Upper lobe of left lung (tissue), 6 donors: ENCODE results near the gene SIDT2. TPM values are rescaled to one million over a fixed set of nuclear protein-coding genes. Genes with fewer than 3 reads are reported as not detected.

Experiments used
- ATAC-seq, 2 donors: fragments of 200-7000 bp; cut with Tn5 transposase; one replicate each; pipeline ENCODE4 v1.9.1; 2022; ENCODE audit warnings: mild to moderate bottlenecking in 2 of 2, moderate library complexity in 2 of 2; ENCODE audit not compliant: low FRiP score in 2 of 2
- DNase-seq, 2 donors: peaks; one replicate each; pipeline ENCODE4 v3.0.0-alpha.2; 2019 to 2020
- H3K27ac ChIP-seq, 4 donors: fragments of 200-600 bp; sonication (generic); one replicate each; pipeline ENCODE4 v1.5.1; 2016 to 2019
- H3K27me3 ChIP-seq, 4 donors: fragments of 200-600 bp; sonication (generic); one replicate each; pipeline ENCODE4 v1.5.1; 2017 to 2019
- H3K36me3 ChIP-seq, 4 donors: fragments of 200-600 bp; sonication (generic); one replicate each; pipeline ENCODE4 v1.5.1; 2016 to 2019
- H3K4me1 ChIP-seq, 4 donors: fragments of 200-600 bp; sonication (generic); one replicate each; pipeline ENCODE4 v1.5.1; 2018 to 2019
- H3K4me3 ChIP-seq, 4 donors: fragments of 200-600 bp; sonication (generic); one replicate each; pipeline ENCODE4 v1.5.1; 2017 to 2019; ENCODE audit warnings: mild to moderate bottlenecking in 2 of 4, moderate library complexity in 1 of 4
- H3K9me3 ChIP-seq, 4 donors: fragments of 200-600 bp; sonication (generic); one replicate each; pipeline ENCODE4 v1.5.1; 2018 to 2019
- CTCF ChIP-seq, 6 experiments: fragments of 450-650 bp in 4 of 6; fragments of 200-600 bp in 2 of 6; sonication (generic) in 2 of 6; IDR thresholded peaks; one replicate each; pipeline ENCODE4 v1.5.1; 2016 to 2019; ENCODE audit warnings: antibody characterized with exemption in 6 of 6
- EP300 ChIP-seq, 4 donors: sonication (generic); formaldehyde crosslinking; IDR thresholded peaks; one replicate each; pipeline ENCODE4 v1.5.1; 2017; ENCODE audit warnings: antibody characterized with exemption in 4 of 4, control low read depth in 2 of 4
- POLR2A ChIP-seq, 4 donors: fragments of 450-650 bp; IDR thresholded peaks; one replicate each; pipeline ENCODE4 v1.5.1; 2016 to 2017; ENCODE audit warnings: antibody characterized with exemption in 4 of 4, mild to moderate bottlenecking in 2 of 4
- POLR2AphosphoS5 ChIP-seq, 2 donors: sonication (generic); formaldehyde crosslinking; IDR thresholded peaks; one replicate each; pipeline ENCODE4 v1.5.1; 2017; ENCODE audit warnings: antibody characterized with exemption in 2 of 2
- WGBS, 2 donors: methylation state at CpG; one replicate each; pipeline ENCODE4 v1.1.5; 2017 to 2018; 5-methylcytosine and 5-hydroxymethylcytosine counted together
- total RNA-seq, 6 donors: library from RNA; depleted of rRNA in 4 of 6; stranded (reverse); fragments of >200 nt in 4 of 6; gene quantifications; one replicate each; pipeline versions ENCODE4 v1.1.0 to v1.2.1, GENCODE V29; 2016 to 2021
- donor health status: DM: no; HTN: no; CAD: no; lungs with moderate emphysema.
- donor health status: DM: no; HTN: yes; CAD: no; lungs with severe emphysema.

The SIDT2 gene
- total RNA-seq, 6 donors from 2014 or later: 62.8 to 287 (median 153) TPM

- H3K27ac ChIP-seq: no peak overlapping the region
- ATAC-seq (no peak), DNase-seq (no peak)
- 93 to 94% methylated on average over 11 of the region's 11 CpGs for WGBS, 2 donors
- H3K27me3 ChIP-seq: no peaks in the 10 kb centered on the region
- no peaks in the 10 kb centered on the region for H3K4me1 ChIP-seq
- no peak overlapping the region for H3K4me3 ChIP-seq
- H3K36me3 ChIP-seq: peaks cover 3 to 66% (median 31%) of the 10 kb centered on the region in 4 donors
- no peak for TF ChIP-seq POLR2AphosphoS5 (IDR thresholded peaks at IDR 0.05)
- TF ChIP-seq EP300 (IDR thresholded peaks at IDR 0.05): no peak
- TF ChIP-seq CTCF (IDR thresholded peaks at IDR 0.05): no peak
- no peak for TF ChIP-seq POLR2A (IDR thresholded peaks at IDR 0.05)
- no peaks in the 10 kb centered on the region for H3K9me3 ChIP-seq
Measured at GRCh38 chr11:117212697-117213355, 34.3 kb downstream of the SIDT2 start.

- H3K9me3 ChIP-seq: no peaks in the 10 kb centered on the region
- WGBS, 2 donors: 90% methylated on average over 7 of the region's 7 CpGs
- peaks cover 17 to 81% (median 48%) of the 10 kb centered on the region in 4 donors for H3K36me3 ChIP-seq
- no peak for TF ChIP-seq POLR2A (IDR thresholded peaks at IDR 0.05)
- TF ChIP-seq CTCF (IDR thresholded peaks at IDR 0.05): no peak
- TF ChIP-seq POLR2AphosphoS5 (IDR thresholded peaks at IDR 0.05): no peak
- no peak for TF ChIP-seq EP300 (IDR thresholded peaks at IDR 0.05)
- DNase-seq (no peak), ATAC-seq (no peak)
- H3K27me3 ChIP-seq: no peaks in the 10 kb centered on the region
- H3K27ac ChIP-seq: no peak overlapping the region
- H3K4me1 ChIP-seq: peaks cover 0 to 3% (median 0%) of the 10 kb centered on the region in 4 donors
- H3K4me3 ChIP-seq: no peak overlapping the region
Measured at GRCh38 chr11:117214404-117215110, 36.0 kb downstream of the SIDT2 start.

GRCh38 chr11:117217141-117218084, 38.9 kb downstream of the SIDT2 start:
- ATAC-seq (no peak), DNase-seq (no peak)
- H3K36me3 ChIP-seq: peaks cover 18 to 93% (median 66%) of the 10 kb centered on the region in 4 donors
- peaks cover 5 to 11% (median 10%) of the 10 kb centered on the region in 4 donors for H3K4me1 ChIP-seq
- 81 to 87% methylated on average over 10 to 11 of the region's 11 CpGs for WGBS, 2 donors
- TF ChIP-seq EP300 (IDR thresholded peaks at IDR 0.05) (no peak), CTCF (IDR thresholded peaks at IDR 0.05) (no peak), POLR2A (IDR thresholded peaks at IDR 0.05) (no peak), POLR2AphosphoS5 (IDR thresholded peaks at IDR 0.05) (no peak)
- H3K4me3 ChIP-seq: no peak overlapping the region
- H3K27me3 ChIP-seq: no peaks in the 10 kb centered on the region
- H3K9me3 ChIP-seq: no peaks in the 10 kb centered on the region
- peak overlapping the region; percentile 20 to 53 (median 40) for H3K27ac ChIP-seq

- Histone ChIP-seq H3K4me1 (peaks cover 5 to 11% (median 10%) of the 10 kb centered on the region in 4 donors), H3K27ac (peak overlapping the region; percentile 20 to 53 (median 40)), H3K27me3 (no peaks in the 10 kb centered on the region), H3K4me3 (no peak overlapping the region), H3K9me3 (no peaks in the 10 kb centered on the region), H3K36me3 (peaks cover 15 to 94% (median 65%) of the 10 kb centered on the region in 4 donors)
- 75 to 79% methylated on average over 15 of the region's 15 CpGs for WGBS, 2 donors
- ATAC-seq (no peak), DNase-seq (no peak)
- TF ChIP-seq POLR2A (IDR thresholded peaks at IDR 0.05) (no peak), CTCF (IDR thresholded peaks at IDR 0.05) (no peak), POLR2AphosphoS5 (IDR thresholded peaks at IDR 0.05) (no peak), EP300 (IDR thresholded peaks at IDR 0.05) (no peak)
Measured at GRCh38 chr11:117218133-117218915, 39.8 kb downstream of the SIDT2 start.
